Left kidney (tissue), 2 donors: Measurements from ENCODE around the gene CCNF. TPM values are rescaled to one million over a fixed set of nuclear protein-coding genes. Genes with fewer than 3 reads are reported as not detected.

Experiments
- DNase-seq: peaks from one replicate; pipeline ENCODE4 v3.0.0-alpha.2; 2013
- polyA plus RNA-seq: library from polyadenylated mRNA; unstranded; fragments of 120-200 nt; gene quantifications from one replicate; pipeline ENCODE4 v1.2.1, GENCODE V29; 2013; ENCODE audit not compliant: insufficient read length

CCNF gene
- polyA plus RNA-seq, 1 donor: 15.0 TPM

DNA sequence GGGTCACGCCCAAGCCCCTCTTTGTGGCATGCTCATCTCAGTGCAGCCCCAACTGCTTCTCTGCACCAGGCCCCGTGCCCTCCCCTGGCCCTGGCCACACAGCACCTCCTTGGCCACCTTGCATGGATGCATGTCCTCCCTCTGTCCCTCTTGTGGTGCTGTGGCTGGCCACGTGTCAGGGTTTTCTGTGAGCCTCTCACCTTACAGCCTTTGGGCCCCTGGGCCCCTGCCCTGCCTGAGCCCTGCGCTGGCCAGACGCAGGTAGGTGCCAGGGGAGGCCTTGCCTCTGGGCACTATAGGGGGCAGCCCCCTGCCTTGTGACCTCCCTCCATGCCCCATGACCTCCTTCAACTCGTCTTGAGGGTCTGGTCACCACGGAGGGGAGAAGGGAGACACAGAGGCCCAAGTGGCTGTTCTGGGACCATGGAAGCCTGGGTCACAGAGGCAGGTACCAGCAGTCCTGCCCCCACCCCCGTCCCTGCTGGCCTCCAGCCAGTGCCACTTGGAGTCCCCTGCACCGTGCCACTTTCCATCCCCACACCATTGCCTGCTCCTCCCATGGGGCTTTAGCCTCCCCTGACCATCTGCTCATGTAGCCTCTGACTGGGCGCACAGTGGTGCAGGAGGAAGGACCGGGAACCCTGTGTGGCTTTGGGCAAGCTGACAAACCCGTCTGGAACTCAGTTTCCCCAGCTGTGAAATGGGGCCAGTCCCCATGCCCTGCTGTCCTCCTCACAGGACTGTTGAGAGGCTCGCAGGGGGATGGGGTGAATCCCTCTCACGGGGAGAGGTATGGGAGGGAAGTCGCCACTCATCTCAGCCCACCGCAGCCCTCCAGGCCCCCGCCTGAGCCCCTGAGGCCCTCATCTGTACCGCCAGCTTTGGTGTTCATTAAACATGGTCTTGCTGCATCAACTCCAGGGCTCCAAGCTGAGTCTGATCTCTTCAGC is 73.0 kb downstream of the CCNF start:
- DNase-seq: no peak

DNA sequence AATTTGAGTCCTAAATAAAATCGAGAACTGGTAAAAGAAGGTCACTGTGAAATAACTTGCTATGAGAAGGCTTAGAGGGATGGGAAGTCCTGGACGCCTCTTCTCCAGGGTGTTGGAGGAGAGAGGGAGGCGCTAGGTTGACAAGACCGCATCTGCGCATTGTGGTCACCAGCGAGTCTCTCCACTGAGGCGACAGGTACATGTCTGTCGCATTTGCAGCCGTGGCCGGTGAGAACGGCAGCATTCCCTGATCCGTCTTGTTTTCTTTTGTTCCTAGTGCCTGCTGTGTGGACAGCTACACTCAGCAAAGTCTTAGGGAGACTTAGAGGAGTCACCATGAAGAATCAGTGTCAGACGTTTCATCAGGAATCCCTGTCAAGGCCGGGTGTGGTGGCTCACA is 76.4 kb downstream of the CCNF start:
- DNase-seq: no peak

DNA sequence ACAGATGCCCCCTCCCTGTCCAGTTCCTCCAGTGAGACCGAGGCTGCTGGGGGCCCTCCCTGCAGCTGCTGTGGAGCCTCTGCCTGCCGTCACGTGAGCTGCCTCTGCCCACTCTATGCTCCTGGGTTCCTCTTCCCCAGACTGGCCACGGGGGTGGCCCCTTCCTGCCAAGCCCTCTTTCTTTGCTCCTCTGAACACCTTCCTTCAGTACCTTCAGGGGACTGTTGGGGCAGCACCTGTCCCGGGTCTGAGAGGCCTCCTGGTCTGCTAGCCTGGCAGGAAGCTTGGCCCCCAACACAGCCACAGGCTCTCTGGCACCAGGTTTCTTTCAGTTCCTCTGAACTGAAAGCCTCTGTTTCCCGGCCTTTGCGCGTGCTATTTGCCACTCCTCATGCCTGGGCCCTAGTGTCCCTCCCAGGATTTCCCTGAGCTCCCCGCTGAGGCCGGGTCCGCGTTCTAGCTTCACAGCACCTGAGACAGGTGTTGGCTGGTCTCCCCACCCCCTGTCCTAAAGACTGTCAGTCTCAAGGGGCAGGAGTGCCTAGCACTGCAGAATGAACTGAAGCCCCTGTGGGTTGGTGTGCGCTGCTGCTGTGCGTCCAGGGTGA is 77.9 kb downstream of the CCNF start:
- no peak for DNase-seq

DNA sequence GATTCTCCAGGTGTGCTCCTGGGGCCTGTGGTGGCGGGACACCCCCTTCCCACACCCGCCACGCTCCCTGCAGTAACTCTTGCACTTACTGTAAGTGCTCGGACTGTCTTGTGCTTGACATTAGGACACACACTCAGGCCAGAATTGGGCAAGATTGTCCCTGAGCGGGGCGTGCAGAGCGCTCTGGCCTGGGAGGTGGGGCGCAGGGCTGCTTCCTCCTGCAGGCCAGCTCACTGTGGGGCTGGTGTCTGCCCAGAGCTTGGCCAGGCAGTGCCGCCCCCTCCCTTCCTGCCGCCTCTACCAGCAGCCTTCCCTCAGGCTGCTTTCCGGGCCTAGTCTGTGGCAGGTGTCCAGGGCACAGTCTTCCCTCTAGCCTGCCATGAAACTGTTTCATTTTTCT is 78.4 kb downstream of the CCNF start:
- DNase-seq: no peak

Other genes starting within 250 kb of the CCNF start
- 1.5 TPM for gene CASKIN1, start 232.8 kb upstream of the CCNF start, polyA plus RNA-seq
- 39.7 TPM for gene MLST8, start 224.0 kb upstream of the CCNF start, polyA plus RNA-seq
- gene BRICD5, start 218.6 kb upstream of the CCNF start, polyA plus RNA-seq: 6.7 TPM
- 16.8 TPM for gene PGP, start 214.6 kb upstream of the CCNF start, polyA plus RNA-seq
- gene E4F1, start 205.9 kb upstream of the CCNF start, polyA plus RNA-seq: 14.7 TPM
- 0.93 TPM for gene DNASE1L2, start 193.0 kb upstream of the CCNF start, polyA plus RNA-seq
- 55.2 TPM for gene ECI1, start 177.9 kb upstream of the CCNF start, polyA plus RNA-seq
- gene RNPS1, start 161.3 kb upstream of the CCNF start, polyA plus RNA-seq: 207 TPM
- gene ABCA3, start 88.7 kb upstream of the CCNF start, polyA plus RNA-seq: 6.3 TPM
- 11.4 TPM for gene TEDC2, start 30.7 kb downstream of the CCNF start, polyA plus RNA-seq
- gene NTN3, start 41.9 kb downstream of the CCNF start, polyA plus RNA-seq: 2.3 TPM
- gene TBC1D24, start 45.7 kb downstream of the CCNF start, polyA plus RNA-seq: 22.0 TPM
- gene ATP6V0C, start 84.5 kb downstream of the CCNF start, polyA plus RNA-seq: 158 TPM
- 24.1 TPM for gene AMDHD2, start 90.9 kb downstream of the CCNF start, polyA plus RNA-seq
- gene CEMP1, start 102.0 kb downstream of the CCNF start, polyA plus RNA-seq: 3.1 TPM
- 58.4 TPM for gene PDPK1, start 108.6 kb downstream of the CCNF start, polyA plus RNA-seq